ENCODE data around the gene HMGN2. TPM values are rescaled to one million over a fixed set of nuclear protein-coding genes. Genes with fewer than 3 reads are reported as not detected.

HMGN2 gene
- total and polyA plus RNA-seq, 10 of the 15 experiments (the other 5 are each of a cell fraction or from before 2014, with no cell fraction given): 249 to 2,682 (median 694) TPM

- H3K79me2 ChIP-seq (ENCODE audit: control insufficient read depth, insufficient read depth, low read length): peaks cover 8% of the 10 kb centered on the region
- WGBS (ENCODE audit: insufficient coverage, insufficient replicate concordance, low lambda C conversion rate, missing lambda C conversion rate): 1% methylated on average over 74 of the region's 74 CpGs
- H3K36me3 ChIP-seq (ENCODE audit: control insufficient read depth in 2 of 2, insufficient read depth in 2 of 2, low read length in 1 of 2): no peaks in the 10 kb centered on the region
- intact Hi-C loops (cut with micrococcal nuclease; ENCODE audit: unreplicated experiment) (loop anchor here (1.0 to 5.0 kb wide), 4 partner anchors 42 to 287 kb away; partner anchors contain the start of gene PIGV), in situ Hi-C loops (cut with MboI) (no loop called here)
- RAD21 ChIA-PET (ENCODE audit: unreplicated experiment): interaction anchor here (0.6 to 3.6 kb wide), 28 partner anchors 10 to 1644 kb away, joined by 3 to 43 read pairs (median 5); partner anchors contain the start of genes GPN2, HMGN2, PIGV and RPS6KA1
- DNase-seq (ENCODE audit: low read depth, low spot score) (peak; percentile 39), FAIRE-seq (no peak), ATAC-seq (peak; percentile 86)
- H3K27ac ChIP-seq (ENCODE audit: control insufficient read depth, insufficient read depth): peak overlapping the region; percentile 95
- H3K4me1 ChIP-seq (ENCODE audit: control insufficient read depth, insufficient read depth, low read length): peaks cover 14% of the 10 kb centered on the region
- H3K4me3 ChIP-seq: peak overlapping the region; percentile 89
- no peaks in the 10 kb centered on the region for H3K9me3 ChIP-seq (replicated peaks; ENCODE audit: control insufficient read depth, insufficient read depth, low read length)
- H4K20me1 ChIP-seq (ENCODE audit: control insufficient read depth, insufficient read depth): no peaks in the 10 kb centered on the region
- TSS peak; percentile 66 for BruUV-seq (replicated peaks)
- H3K9ac ChIP-seq (ENCODE audit: control insufficient read depth, insufficient read depth, low read length): peak overlapping the region; percentile 93
- H2AFZ ChIP-seq (ENCODE audit: control insufficient read depth, low read depth, low read length): peak overlapping the region; percentile 90
- SMC1A ChIA-PET (ENCODE audit: uncharacterized antibody, unreplicated experiment): interaction anchor here (0.8 to 2.8 kb wide), 22 partner anchors 11 to 288 kb away, joined by 3 to 17 read pairs (median 4); partner anchors contain the start of genes PIGV and RPS6KA1
- peak overlapping the region; percentile 100 for H3K4me2 ChIP-seq (ENCODE audit: control insufficient read depth, insufficient read depth)
- CTCF ChIA-PET: interaction anchor here (0.8 to 4.8 kb wide), 40 partner anchors 10 to 386 kb away, joined by 3 to 59 read pairs (median 5); partner anchors contain the start of genes CEP85, HMGN2, PIGV and RPS6KA1
- H3K27me3 ChIP-seq (replicated peaks in 1 of 2; ENCODE audit: control insufficient read depth in 2 of 2, insufficient read depth in 2 of 2, low read length in 1 of 2): no peaks in the 10 kb centered on the region
- POLR2A ChIA-PET: interaction anchor here (0.5 to 3.6 kb wide), 23 partner anchors 16 to 978 kb away, joined by 3 to 22 read pairs (median 4); partner anchors contain the start of genes HMGN2 and RPS6KA1
- TF ChIP-seq NR2F1 (conservative IDR thresholded peaks at IDR 0.05) (peak; percentile 95), USF1 (IDR thresholded peaks at IDR 0.05; ENCODE audit: borderline replicate concordance, extremely low read length, insufficient read depth, low read depth, low read length) (peak; percentile 90), CBX5 (IDR thresholded peaks at IDR 0.05; ENCODE audit: low read depth) (no peak), RB1 (IDR thresholded peaks at IDR 0.05; ENCODE audit: borderline replicate concordance) (0 out of 2 replicates have a peak, but pooled peaks have one; percentile 42), SMAD1 (IDR thresholded peaks at IDR 0.05; ENCODE audit: low read depth, partially characterized antibody) (peak; percentile 76), TAF1 (IDR thresholded peaks at IDR 0.05; ENCODE audit: borderline replicate concordance, low read depth, low read length) (peak; percentile 82; the same call in 1 of the 2 replicates), RCOR1 (conservative IDR thresholded peaks at IDR 0.05; ENCODE audit: low read depth, low read length) (no peak), MLLT1 (IDR thresholded peaks at IDR 0.05) (0 out of 2 replicates have a peak, but pooled peaks have one; percentile 19), ZNF592 (IDR thresholded peaks at IDR 0.05) (0 out of 2 replicates have a peak, but pooled peaks have one; percentile 14)
- TF ChIP-seq, protein P1, sequence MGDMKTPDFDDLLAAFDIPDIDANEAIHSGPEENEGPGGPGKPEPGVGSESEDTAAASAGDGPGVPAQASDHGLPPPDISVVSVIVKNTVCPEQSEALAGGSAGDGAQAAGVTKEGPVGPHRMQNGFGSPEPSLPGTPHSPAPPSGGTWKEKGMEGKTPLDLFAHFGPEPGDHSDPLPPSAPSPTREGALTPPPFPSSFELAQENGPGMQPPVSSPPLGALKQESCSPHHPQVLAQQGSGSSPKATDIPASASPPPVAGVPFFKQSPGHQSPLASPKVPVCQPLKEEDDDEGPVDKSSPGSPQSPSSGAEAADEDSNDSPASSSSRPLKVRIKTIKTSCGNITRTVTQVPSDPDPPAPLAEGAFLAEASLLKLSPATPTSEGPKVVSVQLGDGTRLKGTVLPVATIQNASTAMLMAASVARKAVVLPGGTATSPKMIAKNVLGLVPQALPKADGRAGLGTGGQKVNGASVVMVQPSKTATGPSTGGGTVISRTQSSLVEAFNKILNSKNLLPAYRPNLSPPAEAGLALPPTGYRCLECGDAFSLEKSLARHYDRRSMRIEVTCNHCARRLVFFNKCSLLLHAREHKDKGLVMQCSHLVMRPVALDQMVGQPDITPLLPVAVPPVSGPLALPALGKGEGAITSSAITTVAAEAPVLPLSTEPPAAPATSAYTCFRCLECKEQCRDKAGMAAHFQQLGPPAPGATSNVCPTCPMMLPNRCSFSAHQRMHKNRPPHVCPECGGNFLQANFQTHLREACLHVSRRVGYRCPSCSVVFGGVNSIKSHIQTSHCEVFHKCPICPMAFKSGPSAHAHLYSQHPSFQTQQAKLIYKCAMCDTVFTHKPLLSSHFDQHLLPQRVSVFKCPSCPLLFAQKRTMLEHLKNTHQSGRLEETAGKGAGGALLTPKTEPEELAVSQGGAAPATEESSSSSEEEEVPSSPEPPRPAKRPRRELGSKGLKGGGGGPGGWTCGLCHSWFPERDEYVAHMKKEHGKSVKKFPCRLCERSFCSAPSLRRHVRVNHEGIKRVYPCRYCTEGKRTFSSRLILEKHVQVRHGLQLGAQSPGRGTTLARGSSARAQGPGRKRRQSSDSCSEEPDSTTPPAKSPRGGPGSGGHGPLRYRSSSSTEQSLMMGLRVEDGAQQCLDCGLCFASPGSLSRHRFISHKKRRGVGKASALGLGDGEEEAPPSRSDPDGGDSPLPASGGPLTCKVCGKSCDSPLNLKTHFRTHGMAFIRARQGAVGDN (IDR thresholded peaks at IDR 0.05): peak; percentile 61; the same call in 1 of the 2 replicates
Measured at GRCh38 chr1:26500488-26501175, 28.4 kb downstream of the HMGN2 start.
